ENCODE data around the gene CDK14.

CDK14 gene

DNA sequence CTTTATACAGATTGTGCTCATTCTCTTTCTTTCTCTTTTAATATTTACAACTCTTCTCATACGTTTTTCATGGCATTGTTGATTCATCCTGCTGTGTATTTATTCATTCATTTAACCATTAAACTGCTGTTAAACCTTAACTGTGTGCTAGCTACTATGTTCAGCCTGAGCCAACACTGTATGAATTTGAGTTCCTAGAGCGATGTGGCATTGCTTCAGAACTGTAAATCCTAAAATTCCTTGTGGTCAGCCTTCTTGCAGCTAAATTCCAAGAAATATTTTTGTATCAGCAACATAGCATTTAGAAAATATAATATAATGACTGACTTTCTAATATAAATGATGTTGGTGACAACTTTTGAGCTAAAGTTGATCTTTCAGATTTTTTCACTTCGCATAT, 483.4 kb downstream of the CDK14 start:
- DNase-seq = no peak

DNA sequence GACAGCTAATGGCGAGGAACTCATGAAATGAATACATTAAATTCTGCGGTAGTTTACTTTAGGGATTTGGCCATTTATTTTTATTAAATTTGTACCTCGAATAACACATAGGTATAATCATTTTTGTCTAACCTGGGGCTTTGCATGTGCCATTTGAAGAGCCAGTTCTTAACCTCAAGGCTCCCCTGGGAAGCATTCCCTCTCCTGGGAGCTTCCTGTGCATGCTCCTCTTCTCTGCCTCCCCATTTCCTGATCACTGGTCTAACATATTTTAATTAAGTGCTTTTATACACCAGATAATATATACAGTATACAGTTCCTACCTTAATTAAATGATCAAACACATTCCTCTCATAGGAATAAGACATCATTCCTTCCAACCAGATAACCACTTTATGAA, 484.2 kb downstream of the CDK14 start:
- DNase-seq = no peak

DNA sequence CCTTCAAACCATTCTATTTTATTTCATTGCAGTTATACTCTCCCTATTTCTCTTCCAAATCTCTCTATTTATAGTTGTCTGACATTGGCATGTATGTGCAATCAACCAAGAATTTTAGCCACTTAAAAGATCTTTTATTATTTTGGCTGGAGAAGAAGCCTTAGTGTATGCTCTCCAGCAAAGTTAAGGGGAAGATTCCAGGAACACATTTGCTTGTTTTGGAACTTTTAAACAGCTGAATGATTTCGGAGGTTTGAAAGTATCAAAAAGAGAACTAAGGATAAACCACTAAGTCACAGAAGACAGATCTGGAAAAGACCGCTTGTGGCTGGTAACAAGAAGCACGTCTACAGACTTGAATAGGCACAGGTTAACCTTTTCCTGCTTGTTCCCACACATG, 485.9 kb downstream of the CDK14 start:
- DNase-seq = no peak

DNA sequence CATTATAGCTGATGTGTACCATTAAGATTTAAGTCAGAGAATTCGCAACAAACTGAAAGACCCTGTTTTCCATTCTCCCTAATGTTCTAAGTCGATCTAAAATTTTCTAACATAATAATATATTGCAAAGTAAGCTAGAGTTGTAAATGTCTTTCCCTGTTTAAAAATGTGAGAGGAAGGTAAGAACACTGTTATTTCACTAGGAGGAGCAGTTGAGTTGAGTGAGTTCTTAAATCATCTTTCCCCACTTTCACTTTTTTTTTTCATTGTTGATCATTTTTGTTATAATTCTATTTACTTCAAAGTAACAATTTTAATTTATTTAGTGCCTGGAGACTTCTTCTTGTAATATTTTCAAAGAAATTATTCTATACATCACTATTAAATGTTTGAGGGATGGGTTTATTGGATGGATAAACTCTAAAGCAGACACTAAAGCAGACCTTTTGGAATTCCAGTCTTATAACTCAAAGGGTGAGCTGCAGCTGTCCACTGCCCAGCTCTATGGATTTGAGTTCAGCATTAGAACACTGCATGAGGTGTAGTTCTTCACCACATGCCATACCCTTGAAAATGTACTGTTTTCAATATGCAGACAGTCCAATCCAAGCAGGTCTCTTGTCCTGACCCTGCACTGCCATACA, 486.9 kb downstream of the CDK14 start:
- no peak for DNase-seq

DNA sequence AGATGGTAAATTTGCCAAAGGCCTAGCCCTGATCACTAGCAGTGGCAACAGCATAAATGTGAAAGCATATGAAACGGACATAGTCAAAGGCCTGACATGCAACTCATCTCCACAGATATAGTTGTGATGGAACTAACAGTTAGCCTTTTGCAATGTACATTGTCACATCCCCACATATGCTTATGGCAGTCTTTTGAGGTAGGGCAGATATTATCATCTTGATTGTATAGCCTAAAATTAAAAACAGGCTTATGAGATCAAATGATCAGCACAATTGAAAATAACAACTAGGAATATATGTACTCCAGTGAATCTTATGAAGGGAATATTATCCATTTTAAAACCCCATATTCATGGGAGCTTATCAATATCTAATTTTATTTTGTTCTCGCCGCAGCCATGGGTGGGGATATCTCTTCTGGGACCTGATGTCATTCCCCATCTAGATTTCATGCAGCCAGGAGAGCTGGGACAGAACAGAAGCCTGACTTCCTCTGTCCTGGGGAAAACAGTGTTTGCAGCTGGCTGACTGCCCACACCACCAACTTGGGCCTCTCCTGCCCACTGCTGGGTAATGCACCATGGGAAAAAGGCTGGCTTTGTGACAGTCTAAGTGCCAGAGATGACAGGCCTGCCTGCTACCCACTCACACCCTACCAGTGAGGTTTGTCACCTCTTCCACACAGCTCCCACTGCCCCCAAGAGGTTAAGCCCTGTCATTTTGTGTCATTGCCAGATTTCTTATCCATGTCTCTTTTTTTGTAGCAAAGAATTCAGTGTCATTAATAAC, 487.9 kb downstream of the CDK14 start:
- no peak for DNase-seq

DNA sequence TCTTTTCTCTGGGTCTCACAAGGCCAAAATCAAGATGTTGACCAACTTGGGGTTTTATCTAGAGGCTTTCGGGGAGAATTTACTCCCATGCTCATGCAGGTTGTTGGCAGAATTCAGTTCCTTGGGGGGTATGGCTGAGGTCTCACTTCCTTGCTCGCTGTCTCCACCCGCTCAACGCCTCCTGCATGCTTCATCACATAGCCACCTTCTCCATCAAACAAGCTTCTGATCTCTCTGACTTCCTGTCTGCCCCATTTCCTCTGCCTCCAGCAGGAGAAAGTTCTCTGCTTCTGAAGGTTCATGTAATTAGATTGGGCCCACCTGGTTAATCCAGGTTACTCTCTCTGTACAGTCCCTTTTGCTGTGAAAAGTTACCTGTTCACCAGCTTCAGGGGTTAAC, 489.1 kb downstream of the CDK14 start:
- DNase-seq = no peak

DNA sequence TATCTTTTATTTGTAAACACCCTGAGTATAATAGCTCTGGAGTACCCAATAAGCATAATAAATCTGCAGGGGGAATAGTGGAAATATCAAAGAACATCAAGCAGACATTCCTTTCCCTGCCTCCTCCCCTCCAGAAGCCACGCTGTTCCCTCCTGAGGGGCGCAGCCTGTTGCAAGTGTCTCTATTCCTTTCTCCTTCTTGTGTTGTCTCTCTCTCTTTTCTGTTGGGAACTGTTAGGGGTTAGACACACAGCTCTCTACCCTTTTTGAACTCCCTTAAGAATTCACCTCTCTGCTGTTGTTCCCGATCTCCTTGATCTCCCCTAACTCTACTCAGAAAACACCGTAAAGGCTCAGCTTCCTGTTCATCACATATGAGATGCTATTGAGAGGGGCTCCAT, 490.1 kb downstream of the CDK14 start:
- no peak for DNase-seq

DNA sequence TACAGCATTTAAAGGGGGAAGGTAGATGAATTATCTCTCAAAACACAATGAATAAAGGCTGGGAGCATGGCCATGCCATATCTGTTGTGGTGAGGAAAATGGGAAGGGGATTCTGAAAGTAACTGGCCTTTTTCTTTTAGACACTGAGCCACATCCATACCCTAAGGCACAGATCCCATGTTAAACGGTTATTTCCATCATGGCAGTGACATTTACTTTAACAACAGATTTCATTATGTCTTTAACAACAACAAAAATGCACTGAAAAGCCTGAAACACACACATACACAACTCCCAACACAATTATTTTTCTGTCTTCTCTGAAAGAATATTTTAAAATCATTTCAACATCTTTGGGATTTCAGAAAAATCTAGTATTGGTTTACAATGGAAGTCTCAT, 492.0 kb downstream of the CDK14 start:
- DNase-seq = no peak

DNA sequence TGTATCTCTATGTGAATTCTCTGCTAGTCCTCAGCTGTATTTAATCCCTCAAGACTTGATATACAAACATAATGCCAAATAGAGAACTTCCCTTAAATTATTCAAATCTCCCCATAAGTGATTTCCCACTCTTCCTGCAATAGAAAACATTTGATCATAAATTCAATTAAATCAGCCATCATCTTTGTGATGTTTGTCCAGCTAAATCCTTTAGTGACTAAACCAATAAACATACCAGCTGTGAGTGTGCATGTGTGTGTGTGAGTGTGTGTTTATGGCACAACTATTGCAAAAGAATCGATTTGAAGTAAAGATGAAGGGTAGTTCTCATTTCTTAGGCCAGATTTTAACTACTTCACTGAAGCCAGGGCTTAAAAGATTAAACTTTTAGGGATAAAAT, 492.6 kb downstream of the CDK14 start:
- DNase-seq = no peak

DNA sequence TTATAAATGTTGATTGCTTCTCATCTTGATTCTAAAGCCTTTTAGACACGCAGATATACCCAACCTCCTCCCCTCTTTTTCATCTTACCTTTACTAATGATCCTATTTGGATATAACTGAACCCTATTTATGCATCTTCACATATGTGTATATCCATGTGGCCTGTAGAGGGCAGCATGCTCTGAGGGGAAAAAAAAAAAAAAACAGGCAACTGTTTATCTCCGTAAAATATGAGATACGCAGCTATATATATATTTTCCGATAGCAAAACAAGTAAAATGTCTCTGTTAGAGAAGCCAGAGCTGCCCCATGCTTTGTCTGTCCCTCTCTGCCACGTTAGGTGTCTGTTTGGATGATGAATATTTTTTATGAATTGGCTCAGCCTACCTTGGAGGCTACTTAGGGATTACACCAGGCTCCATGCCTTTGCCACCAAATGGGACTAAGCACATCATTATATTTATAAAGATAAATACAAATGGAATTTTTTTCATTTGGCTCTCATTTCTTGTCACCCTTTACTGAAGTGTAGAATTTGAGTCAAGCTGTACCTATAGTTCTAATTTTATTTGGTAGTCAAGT, 493.4 kb downstream of the CDK14 start:
- DNase-seq = no peak

DNA sequence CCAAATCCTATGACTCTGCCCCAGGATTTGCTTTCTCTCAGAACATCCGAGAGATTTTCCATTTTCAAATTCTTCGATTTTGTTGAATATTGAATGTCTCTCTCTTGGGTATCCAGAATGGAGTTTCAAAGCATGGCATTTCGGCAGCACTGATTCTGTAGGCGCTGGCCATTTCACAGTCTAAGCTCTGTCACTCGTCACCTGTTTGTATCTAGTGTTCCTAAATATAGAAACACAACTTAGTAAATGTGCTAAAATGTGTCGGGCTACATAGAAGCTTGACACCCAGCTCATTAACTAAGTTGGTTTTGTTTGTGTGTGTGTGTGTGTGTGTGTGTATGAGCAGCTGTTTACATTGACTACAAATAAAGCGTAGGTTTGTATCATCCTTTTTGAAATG, 494.6 kb downstream of the CDK14 start:
- DNase-seq = no peak

DNA sequence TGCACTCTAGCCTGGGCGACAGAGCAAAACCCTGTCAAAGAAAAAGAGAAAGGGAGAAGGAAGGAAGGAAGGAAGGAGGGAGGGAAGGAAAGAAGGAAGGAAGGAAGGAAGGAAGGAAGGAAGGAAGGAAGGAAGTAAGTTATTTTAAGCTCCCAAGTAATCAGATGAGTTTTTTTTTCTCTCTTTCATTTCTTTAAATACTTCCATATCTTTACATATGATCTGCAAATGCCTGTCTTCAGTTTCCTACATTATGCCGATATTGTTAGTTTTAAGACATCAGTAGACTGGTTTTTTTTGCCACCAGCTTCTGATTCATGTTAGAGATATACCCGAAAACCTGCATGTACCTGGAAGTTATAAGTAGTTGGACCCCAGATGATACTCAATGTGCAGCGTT, 495.5 kb downstream of the CDK14 start:
- no peak for DNase-seq

DNA sequence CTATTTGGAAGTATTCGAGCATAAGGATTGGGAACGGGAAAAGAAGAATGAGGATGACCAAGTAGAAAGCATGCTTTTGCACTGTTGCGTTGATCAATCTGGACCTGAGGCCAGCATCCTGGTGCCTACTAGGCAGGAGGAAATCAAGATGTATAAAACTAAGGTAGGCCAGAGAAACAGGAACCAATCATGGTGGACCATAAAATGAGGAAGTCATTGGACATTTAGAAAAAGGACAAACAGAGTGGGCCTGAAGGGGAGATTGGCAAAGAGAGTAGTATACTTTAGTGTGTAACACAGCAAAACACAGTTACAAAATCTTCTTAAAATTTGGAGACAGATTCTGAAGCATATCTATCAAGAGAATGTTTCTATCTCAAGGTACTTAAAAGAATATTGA, 497.1 kb downstream of the CDK14 start:
- DNase-seq = no peak

DNA sequence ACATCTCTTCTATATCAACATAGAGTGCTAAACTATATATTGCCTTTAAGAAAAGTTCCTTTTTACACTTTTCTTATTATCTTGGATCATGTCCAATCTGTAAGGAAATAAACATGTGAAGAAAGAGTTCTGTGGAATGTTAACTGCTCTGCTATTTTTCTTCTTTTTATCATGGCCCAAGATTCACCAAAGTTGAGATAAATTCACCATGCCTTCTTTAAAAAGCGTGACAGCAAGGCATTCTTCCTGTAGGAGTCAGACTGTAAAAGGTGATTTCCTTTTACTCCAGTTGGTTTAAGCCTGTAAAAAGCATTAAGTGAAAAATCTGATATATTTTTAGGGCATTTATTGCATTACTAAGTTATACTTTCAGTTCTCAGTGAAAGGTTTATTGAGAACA, 502.4 kb downstream of the CDK14 start:
- no peak for DNase-seq

DNA sequence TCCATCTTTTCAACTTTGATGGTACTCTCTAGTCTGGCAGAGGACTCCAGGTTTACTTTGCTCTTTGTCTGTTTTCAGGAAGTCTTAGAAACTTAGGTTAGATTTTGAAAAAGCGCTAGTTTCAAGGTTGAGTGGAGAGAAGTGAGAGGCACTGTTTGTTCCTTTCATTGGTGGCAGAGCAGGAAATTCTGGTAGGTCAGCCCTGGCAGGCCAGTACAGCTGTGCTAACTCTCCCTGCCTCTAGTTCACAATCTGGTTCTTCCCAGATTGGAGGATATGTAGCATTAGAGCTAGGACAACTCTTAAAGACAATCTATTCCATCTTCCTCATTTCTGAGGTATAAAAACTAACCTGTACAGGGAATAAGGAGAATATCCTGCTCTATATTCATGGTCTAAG, 507.2 kb downstream of the CDK14 start:
- DNase-seq = no peak

DNA sequence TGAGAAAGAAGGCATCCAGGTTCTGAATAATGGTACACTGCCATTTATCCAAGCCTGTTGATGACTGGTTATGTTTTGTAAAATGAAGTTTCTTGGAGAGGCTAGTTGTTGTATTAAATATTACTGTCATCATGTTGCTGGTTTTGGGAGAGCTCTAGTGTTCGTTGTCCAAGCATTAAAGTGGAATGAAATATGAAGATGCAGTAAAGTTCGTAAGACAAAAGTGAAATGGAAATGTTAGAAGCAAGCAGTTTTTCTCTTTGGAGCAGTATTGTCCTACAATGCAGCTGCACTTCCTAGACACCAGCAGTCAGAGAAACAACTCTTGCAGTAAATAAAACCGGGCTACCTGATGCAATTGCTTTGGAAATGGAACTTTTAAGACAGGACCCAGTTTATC, 511.3 kb downstream of the CDK14 start:
- no peak for DNase-seq

DNA sequence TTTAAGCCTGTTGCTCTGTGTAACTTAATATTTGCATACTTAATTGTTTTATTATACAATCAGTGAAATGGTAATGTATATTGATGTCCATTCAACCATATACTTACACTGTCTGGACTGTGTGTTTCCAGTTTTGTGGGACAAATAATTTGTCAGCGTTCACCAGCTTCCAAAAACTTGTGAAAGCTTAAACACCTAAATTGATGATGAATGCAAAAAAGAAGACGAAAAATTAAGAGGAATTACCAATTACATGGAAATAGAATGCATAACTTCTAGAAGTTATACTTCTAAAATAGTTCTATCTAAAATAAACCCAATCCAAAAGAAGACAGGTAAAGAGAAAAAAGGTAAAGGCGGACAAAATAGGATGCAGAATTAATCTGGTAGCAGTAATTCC, 513.1 kb downstream of the CDK14 start:
- DNase-seq = no peak

DNA sequence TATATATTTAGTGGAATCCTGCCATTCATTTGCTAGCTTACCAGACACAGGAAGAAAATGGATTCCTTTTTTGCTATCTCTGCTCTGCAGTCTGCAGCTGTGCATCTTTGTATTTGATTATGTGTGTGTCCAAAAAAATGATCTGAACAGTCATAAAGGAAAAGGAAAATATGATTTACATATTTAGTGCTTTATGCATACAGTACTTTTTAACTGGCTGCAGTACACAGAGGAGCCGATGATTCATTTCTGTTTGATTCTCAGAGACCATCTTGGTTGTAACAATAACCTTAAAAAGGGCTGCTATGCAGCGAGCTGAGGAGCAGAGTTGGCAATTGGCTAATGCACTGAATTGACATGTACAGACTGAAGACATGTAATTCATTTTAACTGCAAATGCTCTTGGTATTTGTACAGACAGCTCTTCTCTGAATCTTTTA, 516.8 kb downstream of the CDK14 start:
- no peak for DNase-seq

DNA sequence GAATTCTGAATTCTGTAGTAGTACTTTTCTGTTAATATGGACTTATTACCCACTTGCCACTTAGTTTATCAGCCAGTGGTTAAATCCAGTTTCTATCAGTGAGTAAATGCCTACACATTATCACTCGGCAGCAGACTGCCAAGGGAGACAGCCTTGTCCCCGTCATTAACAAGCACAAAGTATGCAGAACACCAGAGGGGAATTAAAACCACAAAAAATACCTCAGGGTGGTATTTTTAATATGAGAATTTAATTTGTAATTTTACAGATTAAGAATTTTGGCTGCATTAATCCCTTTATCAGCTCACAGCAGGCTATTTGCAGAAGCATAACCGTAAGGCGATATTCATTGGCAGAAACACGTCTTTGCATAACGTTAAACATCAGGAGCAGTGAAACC, 518.1 kb downstream of the CDK14 start:
- DNase-seq = no peak

DNA sequence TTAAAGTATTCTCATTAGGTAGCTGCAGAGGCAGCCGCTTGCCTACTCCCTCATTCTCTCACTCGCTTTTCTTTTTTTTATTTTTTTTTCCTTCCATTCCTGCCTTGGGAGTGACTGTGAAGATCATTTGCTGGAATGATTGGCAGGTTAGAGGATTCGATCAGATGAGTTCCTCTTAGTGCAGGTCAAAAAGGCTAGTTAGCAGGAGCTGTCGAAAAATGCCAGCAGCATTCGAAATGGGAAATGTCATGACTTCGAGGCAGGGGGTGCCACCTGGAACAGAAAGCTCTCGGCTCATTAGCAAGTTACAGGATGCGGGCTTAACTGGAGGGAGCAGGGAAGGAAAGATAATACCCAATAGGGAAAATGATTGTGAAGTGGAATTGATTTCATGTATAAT, 530.6 kb downstream of the CDK14 start:
- no peak for DNase-seq

DNA sequence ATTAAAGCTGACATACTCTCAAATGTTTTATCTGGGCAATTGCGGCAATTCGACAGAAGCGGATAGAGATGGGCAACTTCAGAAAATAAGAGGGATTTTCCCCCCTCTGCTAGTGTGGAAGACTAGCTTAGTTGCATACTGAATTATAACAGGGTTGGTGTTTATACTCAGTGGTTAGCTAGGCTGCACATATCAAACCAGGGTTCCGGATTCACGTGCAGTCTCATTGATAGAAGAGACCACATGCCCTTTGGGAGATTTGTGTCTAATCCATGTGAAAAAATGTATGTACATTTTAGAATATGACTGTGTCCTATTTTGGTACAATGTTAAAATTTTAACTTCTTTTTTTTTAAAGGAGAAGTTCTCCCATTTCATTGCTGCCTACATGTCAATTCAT, 531.2 kb downstream of the CDK14 start:
- no peak for DNase-seq

DNA sequence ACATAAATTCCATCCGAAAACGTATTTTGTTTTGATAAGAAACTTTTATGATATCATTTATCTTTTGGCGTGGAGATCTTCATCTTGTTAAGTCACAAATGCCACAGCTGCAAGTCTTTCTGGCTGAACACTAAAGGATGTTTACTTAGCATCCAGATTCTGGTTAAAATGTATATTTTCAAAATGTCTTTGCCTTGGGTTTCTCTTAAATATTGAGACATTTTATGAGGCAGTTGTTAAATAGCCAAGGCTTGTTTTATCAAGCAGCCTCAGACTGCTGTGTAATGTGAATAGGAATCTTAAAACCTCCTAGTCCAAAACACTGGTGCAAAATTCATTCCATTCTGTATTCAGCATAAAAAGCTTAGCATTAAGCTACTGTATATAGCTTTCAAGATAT, 531.8 kb downstream of the CDK14 start:
- no peak for DNase-seq

DNA sequence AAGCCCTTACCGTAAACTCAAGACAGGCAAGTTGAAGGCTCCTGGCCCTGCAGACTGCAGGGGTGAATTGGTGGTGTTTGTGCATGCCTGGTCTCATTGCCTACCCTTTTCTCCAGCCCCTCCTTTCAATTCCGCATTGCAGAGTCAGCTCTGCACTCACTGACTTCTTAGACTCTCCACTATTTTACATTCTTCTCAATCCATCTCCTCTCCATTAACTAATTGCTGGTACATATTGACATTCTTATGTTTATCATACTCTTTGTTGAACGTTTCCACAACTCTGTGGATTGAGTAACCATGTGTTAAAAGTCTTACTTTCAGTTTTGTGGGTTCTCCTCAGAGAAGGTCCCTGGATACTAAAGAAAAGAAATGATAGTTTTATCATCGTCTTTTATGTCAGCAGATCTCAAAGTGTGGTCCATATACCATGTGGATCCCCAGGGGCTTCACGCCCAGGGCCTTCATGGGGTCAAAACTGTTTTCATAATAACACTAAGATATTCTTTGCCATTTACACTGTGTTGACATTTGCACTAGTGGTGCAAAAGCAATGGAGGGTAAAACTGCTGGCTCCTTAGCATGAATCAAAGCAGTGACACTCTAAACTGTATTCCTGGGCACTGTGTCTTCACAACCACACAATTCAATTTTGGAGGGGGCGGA, 532.7 kb downstream of the CDK14 start:
- no peak for DNase-seq

DNA sequence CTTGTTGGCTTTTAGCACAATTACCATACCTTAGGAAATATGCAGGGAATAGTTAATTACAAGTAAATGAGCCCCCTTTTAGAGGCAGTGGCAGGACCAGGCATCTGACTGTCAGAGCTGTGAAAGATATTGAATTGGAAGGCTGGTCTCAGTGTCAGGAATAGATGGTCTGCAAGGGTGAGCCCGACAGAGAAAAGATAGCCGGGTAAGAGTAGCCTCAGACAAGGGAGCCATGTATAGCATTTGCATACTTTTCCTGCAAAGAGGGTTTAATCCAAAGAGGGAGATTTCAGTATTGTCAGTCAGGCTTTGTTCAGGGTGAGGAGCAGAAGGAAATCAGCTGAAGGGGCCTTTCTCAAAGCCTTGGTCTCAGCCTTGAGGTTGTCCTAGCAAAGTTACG, 539.2 kb downstream of the CDK14 start:
- no peak for DNase-seq
